Central memory CD8-positive, alpha-beta T cell (primary cell): ENCODE data around the gene INPP4B.
A peak's percentile ranks its signal among the peaks of the same experiment; 100 is the strongest.

Experiments
- ATAC-seq: fragments of 150-1000 bp; cut with Tn5 transposase; replicated peaks from 2 replicates; pipeline ENCODE4 v1.10.0; 2022; ENCODE audit warnings: mild to moderate bottlenecking, moderate FRiP score, moderate number of reproducible peaks; ENCODE audit not compliant: poor library complexity, severe bottlenecking; ENCODE audit errors: extremely low read depth
- DNase-seq, 2 donors: peaks; one replicate each; pipeline ENCODE4 v3.0.0; 2021; ENCODE audit warnings: low spot score in 2 of 2
- H3K27ac Mint-ChIP-seq: one replicate; pipeline ENCODE4 v1.8.0; 2022; ENCODE audit warnings: low read depth, mild to moderate bottlenecking, moderate library complexity, mixed read lengths
- H3K27me3 Mint-ChIP-seq: one replicate; pipeline ENCODE4 v1.8.0; 2022; ENCODE audit warnings: mixed read lengths
- H3K36me3 Mint-ChIP-seq: one replicate; pipeline ENCODE4 v1.8.0; 2022; ENCODE audit warnings: mild to moderate bottlenecking, moderate library complexity, mixed read lengths; ENCODE audit not compliant: insufficient read depth
- H3K4me1 Mint-ChIP-seq: one replicate; pipeline ENCODE4 v1.8.0; 2022; ENCODE audit warnings: mixed read lengths
- H3K4me3 Mint-ChIP-seq: one replicate; pipeline ENCODE4 v1.8.0; 2022; ENCODE audit warnings: mild to moderate bottlenecking, moderate library complexity, mixed read lengths
- H3K9me3 Mint-ChIP-seq: one replicate; pipeline ENCODE4 v1.8.0; 2022; ENCODE audit warnings: mixed read lengths

INPP4B gene

GRCh38 chr4:142376204-142376603 lies 469.9 kb downstream of the INPP4B start:
- DNase-seq (no peak), ATAC-seq (no peak)
- Mint-ChIP-seq H3K36me3 (peaks cover 1% of the 10 kb centered on the region), H3K27me3 (no peaks in the 10 kb centered on the region), H3K4me1 (peaks cover 70% of the 10 kb centered on the region), H3K27ac (no peak overlapping the region), H3K9me3 (no peaks in the 10 kb centered on the region), H3K4me3 (peak overlapping the region; percentile 56)

GRCh38 chr4:142373610-142374009 lies 472.5 kb downstream of the INPP4B start:
- peaks cover 3% of the 10 kb centered on the region for H3K36me3 Mint-ChIP-seq
- no peak for ATAC-seq
- no peaks in the 10 kb centered on the region for H3K9me3 Mint-ChIP-seq
- H3K4me1 Mint-ChIP-seq, result peaks cover 71% of the 10 kb centered on the region
- H3K27me3 Mint-ChIP-seq, result no peaks in the 10 kb centered on the region
- H3K27ac Mint-ChIP-seq, result no peak overlapping the region
- no peak for DNase-seq
- no peak overlapping the region for H3K4me3 Mint-ChIP-seq

GRCh38 chr4:142372530-142373260 lies 473.4 kb downstream of the INPP4B start:
- ATAC-seq (peak; percentile 60), DNase-seq (no peak)
- Mint-ChIP-seq H3K4me3 (peak overlapping the region; percentile 3), H3K27ac (peak overlapping the region; percentile 52), H3K9me3 (no peaks in the 10 kb centered on the region), H3K27me3 (no peaks in the 10 kb centered on the region), H3K36me3 (peaks cover 3% of the 10 kb centered on the region), H3K4me1 (peaks cover 71% of the 10 kb centered on the region)

GRCh38 chr4:142369141-142369540 lies 477.0 kb downstream of the INPP4B start:
- ATAC-seq (no peak), DNase-seq (no peak)
- no peaks in the 10 kb centered on the region for H3K9me3 Mint-ChIP-seq
- H3K27me3 Mint-ChIP-seq, result no peaks in the 10 kb centered on the region
- peak overlapping the region; percentile 44 for H3K4me3 Mint-ChIP-seq
- H3K36me3 Mint-ChIP-seq, result peaks cover 2% of the 10 kb centered on the region
- peak overlapping the region; percentile 79 for H3K27ac Mint-ChIP-seq
- H3K4me1 Mint-ChIP-seq, result peaks cover 77% of the 10 kb centered on the region

- Mint-ChIP-seq H3K4me1 (peaks cover 74% of the 10 kb centered on the region), H3K36me3 (peaks cover 2% of the 10 kb centered on the region), H3K9me3 (peaks cover under 1% of the 10 kb centered on the region), H3K4me3 (peak overlapping the region; percentile 41), H3K27me3 (no peaks in the 10 kb centered on the region), H3K27ac (peak overlapping the region; percentile 24)
- DNase-seq, result no peak
- no peak for ATAC-seq
Observed at GRCh38 chr4:142367418-142368180, 478.5 kb downstream of the INPP4B start.

GRCh38 chr4:142366769-142367181 lies 479.3 kb downstream of the INPP4B start:
- H3K27ac Mint-ChIP-seq, result no peak overlapping the region
- H3K4me3 Mint-ChIP-seq, result peak overlapping the region; percentile 2
- H3K27me3 Mint-ChIP-seq, result no peaks in the 10 kb centered on the region
- no peak for DNase-seq
- H3K4me1 Mint-ChIP-seq, result peaks cover 73% of the 10 kb centered on the region
- H3K36me3 Mint-ChIP-seq, result peaks cover 3% of the 10 kb centered on the region
- peaks cover 8% of the 10 kb centered on the region for H3K9me3 Mint-ChIP-seq
- no peak for ATAC-seq

- Mint-ChIP-seq H3K4me3 (no peak overlapping the region), H3K9me3 (peaks cover 10% of the 10 kb centered on the region), H3K27me3 (no peaks in the 10 kb centered on the region), H3K4me1 (peaks cover 69% of the 10 kb centered on the region), H3K27ac (peak overlapping the region; percentile 39), H3K36me3 (peaks cover 3% of the 10 kb centered on the region)
- no peak for DNase-seq
- ATAC-seq, result no peak
Observed at GRCh38 chr4:142365391-142365790, 480.7 kb downstream of the INPP4B start.

- Mint-ChIP-seq H3K36me3 (peaks cover 2% of the 10 kb centered on the region), H3K27me3 (no peaks in the 10 kb centered on the region), H3K4me1 (peaks cover 73% of the 10 kb centered on the region), H3K27ac (peak overlapping the region; percentile 39), H3K9me3 (peaks cover 10% of the 10 kb centered on the region), H3K4me3 (no peak overlapping the region)
- ATAC-seq (no peak), DNase-seq (no peak)
Observed at GRCh38 chr4:142363686-142364085, 482.4 kb downstream of the INPP4B start.

GRCh38 chr4:142361981-142362380 lies 484.1 kb downstream of the INPP4B start:
- no peaks in the 10 kb centered on the region for H3K27me3 Mint-ChIP-seq
- no peak overlapping the region for H3K4me3 Mint-ChIP-seq
- ATAC-seq (no peak), DNase-seq (no peak)
- H3K4me1 Mint-ChIP-seq, result peaks cover 61% of the 10 kb centered on the region
- H3K27ac Mint-ChIP-seq, result peak overlapping the region; percentile 4
- H3K9me3 Mint-ChIP-seq, result peaks cover 10% of the 10 kb centered on the region
- peaks cover 1% of the 10 kb centered on the region for H3K36me3 Mint-ChIP-seq

GRCh38 chr4:142360657-142361056 lies 485.4 kb downstream of the INPP4B start:
- no peak for ATAC-seq
- Mint-ChIP-seq H3K27ac (peak overlapping the region; percentile 38), H3K4me3 (no peak overlapping the region)

GRCh38 chr4:142358656-142359055 lies 487.4 kb downstream of the INPP4B start:
- peak overlapping the region; percentile 54 for H3K27ac Mint-ChIP-seq
- H3K4me3 Mint-ChIP-seq, result no peak overlapping the region
- no peaks in the 10 kb centered on the region for H3K27me3 Mint-ChIP-seq
- peaks cover 5% of the 10 kb centered on the region for H3K36me3 Mint-ChIP-seq
- peaks cover 10% of the 10 kb centered on the region for H3K9me3 Mint-ChIP-seq
- ATAC-seq (no peak), DNase-seq (no peak)
- H3K4me1 Mint-ChIP-seq, result peaks cover 67% of the 10 kb centered on the region

More at GRCh38 chr4:142360657-142361056, 485.4 kb downstream of the INPP4B start:
- H3K27me3 Mint-ChIP-seq, result no peaks in the 10 kb centered on the region
- H3K4me1 Mint-ChIP-seq, result peaks cover 63% of the 10 kb centered on the region
- DNase-seq, result no peak
- H3K36me3 Mint-ChIP-seq, result peaks cover 1% of the 10 kb centered on the region
- H3K9me3 Mint-ChIP-seq, result peaks cover 10% of the 10 kb centered on the region

- no peaks in the 10 kb centered on the region for H3K27me3 Mint-ChIP-seq
- H3K4me3 Mint-ChIP-seq, result peak overlapping the region; percentile 51
- ATAC-seq (no peak), DNase-seq (no peak)
- H3K9me3 Mint-ChIP-seq, result peaks cover 2% of the 10 kb centered on the region
- peaks cover 6% of the 10 kb centered on the region for H3K36me3 Mint-ChIP-seq
- H3K4me1 Mint-ChIP-seq, result peaks cover 75% of the 10 kb centered on the region
- peak overlapping the region; percentile 95 for H3K27ac Mint-ChIP-seq
Observed at GRCh38 chr4:142356801-142357200, 489.3 kb downstream of the INPP4B start.
